IMR-90 (cell line): ENCODE data around the gene INO80. TPM values are rescaled to one million over a fixed set of nuclear protein-coding genes. Genes with fewer than 3 reads are reported as not detected.
A peak's percentile ranks its signal among the peaks of the same experiment; 100 is the strongest.

ENCODE experiments used
- ATAC-seq: fragments of 200-7000 bp; cut with Tn5 transposase; 2 replicates; pipeline ENCODE4 v1.9.1; 2020; ENCODE audit warnings: low read depth, mild to moderate bottlenecking, moderate library complexity
- BruUV-seq: library from RNA; stranded (reverse); fragments of 400-500 nt; replicated peaks from 2 replicates; lab custom pipeline; 2021; lab: Mats Ljungman, UMichigan
- CTCF ChIA-PET: fragments of 300-600 bp; formaldehyde crosslinking; extraction: SDS; loops from one replicate; lab custom pipeline; 2021; ENCODE audit warnings: antibody characterized with exemption; lab: Yijun Ruan, JAX
- POLR2A ChIA-PET: fragments of 300-600 bp; sonication (Branson Sonifier 250); formaldehyde crosslinking; loops from one replicate; lab custom pipeline; 2022; ENCODE audit warnings: antibody characterized with exemption; ENCODE audit not compliant: unreplicated experiment; lab: Charles Lee
- DNase-seq: peaks from one replicate; pipeline ENCODE4 v3.0.0; 2013
- H2AFZ ChIP-seq: replicated peaks from 2 replicates; pipeline ENCODE3; 2013; ENCODE audit warnings: low read length, mild to moderate bottlenecking; ENCODE audit not compliant: poor library complexity
- H2AK5ac ChIP-seq: 2 replicates; pipeline ENCODE4 v1.6.1; 2013; ENCODE audit warnings: low read depth, low read length, inconsistent platforms
- H2AK9ac ChIP-seq: replicated peaks from 2 replicates; pipeline ENCODE3; 2013; ENCODE audit warnings: mild to moderate bottlenecking, low read depth, low read length, moderate library complexity; ENCODE audit not compliant: poor library complexity
- H2BK120ac ChIP-seq: 2 replicates; pipeline ENCODE4 v1.6.1; 2013; ENCODE audit warnings: low read depth, low read length, inconsistent platforms
- H2BK15ac ChIP-seq: 3 replicates; pipeline ENCODE4 v1.6.1; 2013; ENCODE audit warnings: low read depth, low read length, inconsistent platforms
- H2BK20ac ChIP-seq: 2 replicates; pipeline ENCODE4 v1.6.1; 2013; ENCODE audit warnings: low read depth, mild to moderate bottlenecking, inconsistent platforms, low read length, moderate library complexity
- H2BK5ac ChIP-seq: 2 replicates; pipeline ENCODE4 v1.6.1; 2013; ENCODE audit warnings: mild to moderate bottlenecking, low read depth, low read length, inconsistent platforms; ENCODE audit not compliant: poor library complexity, severe bottlenecking
- H3K14ac ChIP-seq: replicated peaks from 2 replicates; pipeline ENCODE4 v1.6.1; 2013; ENCODE audit warnings: low read depth, low read length, inconsistent platforms
- H3K18ac ChIP-seq: 2 replicates; pipeline ENCODE4 v1.6.1; 2013; ENCODE audit warnings: low read depth, low read length, control low read depth
- H3K23ac ChIP-seq: 2 replicates; pipeline ENCODE4 v1.6.1; 2013; ENCODE audit warnings: low read depth, low read length, inconsistent platforms
- H3K27ac ChIP-seq: 2 replicates; pipeline ENCODE4 v1.5.1; 2013; ENCODE audit warnings: mild to moderate bottlenecking, control low read depth, low read length; ENCODE audit not compliant: insufficient read depth
- H3K27me3 ChIP-seq: 2 replicates; pipeline ENCODE4 v1.6.1; 2013; ENCODE audit warnings: low read length; ENCODE audit not compliant: control insufficient read depth, insufficient read depth
- H3K36me3 ChIP-seq: 2 replicates; pipeline ENCODE4 v1.6.1; 2013; ENCODE audit warnings: low read length, mixed read lengths; ENCODE audit not compliant: control insufficient read depth, insufficient read depth
- H3K4ac ChIP-seq: 2 replicates; pipeline ENCODE4 v1.6.1; 2013; ENCODE audit warnings: low read depth, low read length, inconsistent platforms
- H3K4me1 ChIP-seq: 2 replicates; pipeline ENCODE4 v1.6.1; 2013; ENCODE audit warnings: low read length, mixed read lengths; ENCODE audit not compliant: control insufficient read depth, insufficient read depth
- H3K4me2 ChIP-seq: 2 replicates; pipeline ENCODE4 v1.6.1; 2013; ENCODE audit warnings: low read depth, mild to moderate bottlenecking, control low read depth, low read length, moderate library complexity
- H3K4me3 ChIP-seq: 2 replicates; pipeline ENCODE4 v1.5.1; 2013; ENCODE audit warnings: low read depth, mild to moderate bottlenecking, control low read depth, low read length, moderate library complexity; ENCODE audit not compliant: insufficient read depth
- H3K56ac ChIP-seq: 2 replicates; pipeline ENCODE4 v1.6.1; 2013; ENCODE audit warnings: low read length, inconsistent platforms; ENCODE audit not compliant: insufficient read depth; ENCODE audit errors: extremely low read depth
- H3K79me1 ChIP-seq, 2 experiments: 2 replicates each; pipeline ENCODE4 v1.6.1; 2013; ENCODE audit warnings: low read length in 2 of 2, inconsistent platforms in 1 of 2, low read depth in 1 of 2
- H3K9ac ChIP-seq: 2 replicates; pipeline ENCODE4 v1.6.1; 2013; ENCODE audit warnings: low read depth, low read length, control low read depth
- H3K9me1 ChIP-seq: 2 replicates; pipeline ENCODE4 v1.6.1; 2013; ENCODE audit warnings: low read length, inconsistent platforms; ENCODE audit not compliant: insufficient read depth
- H3K9me3 ChIP-seq: 2 replicates; pipeline ENCODE4 v1.6.1; 2013; ENCODE audit warnings: low read length; ENCODE audit not compliant: control insufficient read depth, insufficient read depth
- H4K20me1 ChIP-seq: 2 replicates; pipeline ENCODE4 v1.6.1; 2013; ENCODE audit warnings: low read length, inconsistent platforms; ENCODE audit not compliant: insufficient read depth
- H4K5ac ChIP-seq: 2 replicates; pipeline ENCODE4 v1.6.1; 2013; ENCODE audit warnings: mild to moderate bottlenecking, low read depth, low read length, control low read depth
- H4K8ac ChIP-seq, 2 experiments: 2 replicates each; pipeline ENCODE4 v1.6.1; 2013; ENCODE audit warnings: low read depth in 2 of 2, low read length in 2 of 2, control low read depth in 1 of 2, inconsistent platforms in 1 of 2
- H4K91ac ChIP-seq: 2 replicates; pipeline ENCODE4 v1.6.1; 2013; ENCODE audit warnings: low read depth, low read length, inconsistent platforms; ENCODE audit not compliant: insufficient read depth
- MXI1 ChIP-seq: IDR thresholded peaks from 2 replicates; pipeline ENCODE4 v1.6.1; 2012; ENCODE audit warnings: low read depth, mild to moderate bottlenecking, low read length, moderate library complexity, borderline replicate concordance
- POLR2A ChIP-seq: IDR thresholded peaks from 2 replicates; pipeline ENCODE4 v1.6.1; 2012; ENCODE audit warnings: mild to moderate bottlenecking, low read depth, low read length
- RFX5 ChIP-seq: IDR thresholded peaks from 2 replicates; pipeline ENCODE4 v1.8.0; 2012; ENCODE audit warnings: low read depth, mild to moderate bottlenecking, low read length, moderate library complexity
- SMC3 ChIP-seq: fragments of 150-350 bp; IDR thresholded peaks from 2 replicates; pipeline ENCODE4 v1.6.1; 2016; ENCODE audit warnings: low read depth, mild to moderate bottlenecking, antibody characterized with exemption, low read length, moderate library complexity
- WGBS, 2 experiments: methylation state at CpG; one replicate each; pipeline versions ENCODE4 v1.1.5 to v1.1.7; 2013; ENCODE audit warnings: missing lambda C conversion rate in 2 of 2; ENCODE audit not compliant: insufficient read length in 1 of 2; ENCODE audit errors: extremely low coverage in 2 of 2; 5-methylcytosine and 5-hydroxymethylcytosine counted together
- dilution Hi-C: fragments of 300-500 bp; cut with HindIII; formaldehyde crosslinking; loops from one replicate; pipeline ENCODE4 v1.14.3; 2018; ENCODE audit warnings: low sequenced_read_pairs; ENCODE audit not compliant: unreplicated experiment
- in situ Hi-C: fragments of 300-500 bp; cut with MboI; formaldehyde crosslinking; loops from 3 replicates; pipeline ENCODE4 v1.14.3; 2019; ENCODE audit warnings: low sequenced_read_pairs, inconsistent platforms, mixed read lengths
- intact Hi-C: fragments of 100-400 bp; cut with micrococcal nuclease; formaldehyde crosslinking; loops from 2 replicates; pipeline ENCODE4 v1.10.0; 2022
- polyA plus RNA-seq, 3 experiments: library from polyadenylated mRNA; depleted of rRNA; stranded (reverse); fragments of >200 nt; gene quantifications; 2 replicates each; pipeline ENCODE4 v1.2.3, GENCODE V29; 2012; ENCODE audit warnings: low replicate concordance in 1 of 3
- total RNA-seq: library from RNA; depleted of rRNA; stranded (reverse); fragments of >200 nt; gene quantifications from 2 replicates; pipeline ENCODE4 v1.2.3, GENCODE V29; 2012
- TF ChIP-seq, protein P1 (sequence below): fragments of 150-350 bp; IDR thresholded peaks from 2 replicates; pipeline ENCODE4 v1.6.1; 2017; ENCODE audit warnings: mild to moderate bottlenecking, antibody characterized with exemption, low read length, low read depth

INO80 gene
- total and polyA plus RNA-seq, 2 of the 4 experiments (the other 2 are of a cell fraction): 6.0 to 13.3 TPM

DNA sequence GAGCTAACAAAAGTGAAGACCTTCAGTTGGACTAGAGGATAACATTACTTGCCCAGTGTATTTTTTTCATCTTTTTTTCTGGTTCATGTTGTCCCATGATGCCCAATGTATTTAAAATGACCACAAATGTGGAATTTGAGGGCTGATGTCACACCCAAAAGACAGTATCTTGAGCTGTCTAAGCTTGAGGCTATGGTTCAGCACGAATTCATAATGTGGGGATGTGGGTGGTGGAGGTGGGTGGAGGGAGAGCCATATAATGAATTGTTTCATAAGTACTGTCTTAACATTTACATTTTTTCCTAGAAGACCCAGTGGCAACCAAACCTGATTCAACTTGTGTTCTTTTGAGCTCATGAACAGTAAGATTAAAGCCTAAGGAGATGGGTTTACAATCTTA is 125.3 kb downstream of the INO80 start:
- no peaks in the 10 kb centered on the region for H3K27me3 ChIP-seq
- peak overlapping the region; percentile 45 for H2BK20ac ChIP-seq
- peak overlapping the region; percentile 88 for H2BK5ac ChIP-seq
- H3K79me1 ChIP-seq: peaks cover 30 to 79% of the 10 kb centered on the region in 2 experiments
- peak overlapping the region; percentile 87 for H3K4ac ChIP-seq
- 0 out of 2 replicates have a peak overlapping the region, but pooled peaks have one; percentile 16 for H3K56ac ChIP-seq
- no peak overlapping the region for H2AK9ac ChIP-seq
- H2BK15ac ChIP-seq: peak overlapping the region; percentile 94
- no peak overlapping the region for H3K4me3 ChIP-seq
- peak overlapping the region; percentile 39; the same call in 1 of the 2 replicates for H3K23ac ChIP-seq
- no peak overlapping the region for H2AFZ ChIP-seq
- no TSS peak for BruUV-seq
- WGBS, 2 experiments: no CpG with 5 or more reads among the region's 1 CpG
- no peak overlapping the region for H3K4me2 ChIP-seq
- ATAC-seq (no peak), DNase-seq (no peak)
- intact Hi-C loops: no loop called here
- peak overlapping the region; percentile 86 for H2BK120ac ChIP-seq
- H3K9me3 ChIP-seq: no peaks in the 10 kb centered on the region
- no peak for TF ChIP-seq SMC3
- TF ChIP-seq, protein P1, sequence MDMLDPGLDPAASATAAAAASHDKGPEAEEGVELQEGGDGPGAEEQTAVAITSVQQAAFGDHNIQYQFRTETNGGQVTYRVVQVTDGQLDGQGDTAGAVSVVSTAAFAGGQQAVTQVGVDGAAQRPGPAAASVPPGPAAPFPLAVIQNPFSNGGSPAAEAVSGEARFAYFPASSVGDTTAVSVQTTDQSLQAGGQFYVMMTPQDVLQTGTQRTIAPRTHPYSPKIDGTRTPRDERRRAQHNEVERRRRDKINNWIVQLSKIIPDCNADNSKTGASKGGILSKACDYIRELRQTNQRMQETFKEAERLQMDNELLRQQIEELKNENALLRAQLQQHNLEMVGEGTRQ: no peak
- no peak for TF ChIP-seq RFX5
- TF ChIP-seq MXI1: no peak
- TF ChIP-seq POLR2A: no peak
- H3K18ac ChIP-seq: peak overlapping the region; percentile 81; the same call in 1 of the 2 replicates
- ChIA-PET CTCF (no interaction called here), POLR2A (interaction anchor here (0.9 kb wide), 1 partner anchor 37 kb away, joined by 4 read pairs; the partner anchor contains the start of gene CHAC1)
- peak overlapping the region; percentile 81 for H4K91ac ChIP-seq
- peak overlapping the region; percentile 16; the same call in 1 of the 2 replicates for H4K5ac ChIP-seq
- in situ Hi-C loops: no loop called here
- H3K14ac ChIP-seq: peak overlapping the region; percentile 83
- peaks cover 15% of the 10 kb centered on the region for H3K9me1 ChIP-seq
- peak overlapping the region; percentile 90 for H2AK5ac ChIP-seq
- no peak overlapping the region for H3K27ac ChIP-seq
- dilution Hi-C loops: no loop called here
- H3K4me1 ChIP-seq: peaks cover 27% of the 10 kb centered on the region
- no peak overlapping the region for H3K9ac ChIP-seq
- no peaks in the 10 kb centered on the region for H4K20me1 ChIP-seq
- peaks cover 21% of the 10 kb centered on the region for H3K36me3 ChIP-seq
- H4K8ac ChIP-seq: peak overlapping the region; percentile 25 to 81; a peak in 3 of 4 replicates
